Retinal pigment epithelial cell (primary cell): Measurements from ENCODE around the gene FAF1.

Experiments
- DNase-seq: peaks from one replicate; pipeline ENCODE4 v3.0.0-alpha.2; 2010; ENCODE audit warnings: low read depth
- H3K4me3 ChIP-seq: 2 replicates; pipeline ENCODE4 v1.5.1; 2011; ENCODE audit warnings: mild to moderate bottlenecking, low read length, control low read depth, moderate library complexity
- TF ChIP-seq, protein P1 (sequence below): conservative IDR thresholded peaks from 2 replicates; pipeline ENCODE4 v1.5.1; 2011; ENCODE audit warnings: low read depth, low read length, control low read depth, inconsistent platforms

FAF1 gene

DNA sequence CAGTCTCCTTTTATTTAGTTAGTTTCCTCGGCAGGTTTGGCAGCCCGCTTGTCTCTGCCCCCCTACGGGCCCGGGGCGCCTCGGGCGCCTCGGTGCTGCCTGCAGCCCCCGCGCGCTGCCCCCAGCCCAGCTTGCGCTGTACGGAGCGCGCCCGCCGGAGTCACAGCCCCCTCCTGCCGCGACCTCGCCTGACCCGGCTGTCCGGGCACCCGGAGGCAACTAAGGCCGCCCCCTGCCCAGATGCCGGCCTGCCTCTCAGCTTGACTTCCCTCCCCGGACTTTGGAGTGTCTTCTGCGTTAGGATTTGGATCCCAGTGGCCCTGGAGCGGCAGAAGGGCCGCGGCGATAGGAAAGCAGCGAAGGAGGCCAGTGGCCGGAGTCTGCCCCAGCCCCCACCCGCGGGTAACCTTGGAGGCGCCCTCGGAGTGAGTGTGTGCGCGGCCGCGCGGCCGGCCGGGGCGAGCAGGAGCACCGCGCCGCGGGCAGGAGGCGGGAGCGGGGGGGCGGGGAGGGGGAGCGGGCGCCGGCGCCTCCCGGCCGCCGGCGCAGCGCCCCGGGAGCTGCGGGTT is 17.6 kb upstream of the FAF1 start:
- DNase-seq = no peak
- peak overlapping the region; percentile 74 for H3K4me3 ChIP-seq
- TF ChIP-seq, protein P1, sequence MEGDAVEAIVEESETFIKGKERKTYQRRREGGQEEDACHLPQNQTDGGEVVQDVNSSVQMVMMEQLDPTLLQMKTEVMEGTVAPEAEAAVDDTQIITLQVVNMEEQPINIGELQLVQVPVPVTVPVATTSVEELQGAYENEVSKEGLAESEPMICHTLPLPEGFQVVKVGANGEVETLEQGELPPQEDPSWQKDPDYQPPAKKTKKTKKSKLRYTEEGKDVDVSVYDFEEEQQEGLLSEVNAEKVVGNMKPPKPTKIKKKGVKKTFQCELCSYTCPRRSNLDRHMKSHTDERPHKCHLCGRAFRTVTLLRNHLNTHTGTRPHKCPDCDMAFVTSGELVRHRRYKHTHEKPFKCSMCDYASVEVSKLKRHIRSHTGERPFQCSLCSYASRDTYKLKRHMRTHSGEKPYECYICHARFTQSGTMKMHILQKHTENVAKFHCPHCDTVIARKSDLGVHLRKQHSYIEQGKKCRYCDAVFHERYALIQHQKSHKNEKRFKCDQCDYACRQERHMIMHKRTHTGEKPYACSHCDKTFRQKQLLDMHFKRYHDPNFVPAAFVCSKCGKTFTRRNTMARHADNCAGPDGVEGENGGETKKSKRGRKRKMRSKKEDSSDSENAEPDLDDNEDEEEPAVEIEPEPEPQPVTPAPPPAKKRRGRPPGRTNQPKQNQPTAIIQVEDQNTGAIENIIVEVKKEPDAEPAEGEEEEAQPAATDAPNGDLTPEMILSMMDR = no peak

GRCh38 chr1:50976890-50977574 is 17.0 kb upstream of the FAF1 start:
- no peak for DNase-seq
- TF ChIP-seq, protein P1 = no peak
- H3K4me3 ChIP-seq = peak overlapping the region; percentile 74

DNA sequence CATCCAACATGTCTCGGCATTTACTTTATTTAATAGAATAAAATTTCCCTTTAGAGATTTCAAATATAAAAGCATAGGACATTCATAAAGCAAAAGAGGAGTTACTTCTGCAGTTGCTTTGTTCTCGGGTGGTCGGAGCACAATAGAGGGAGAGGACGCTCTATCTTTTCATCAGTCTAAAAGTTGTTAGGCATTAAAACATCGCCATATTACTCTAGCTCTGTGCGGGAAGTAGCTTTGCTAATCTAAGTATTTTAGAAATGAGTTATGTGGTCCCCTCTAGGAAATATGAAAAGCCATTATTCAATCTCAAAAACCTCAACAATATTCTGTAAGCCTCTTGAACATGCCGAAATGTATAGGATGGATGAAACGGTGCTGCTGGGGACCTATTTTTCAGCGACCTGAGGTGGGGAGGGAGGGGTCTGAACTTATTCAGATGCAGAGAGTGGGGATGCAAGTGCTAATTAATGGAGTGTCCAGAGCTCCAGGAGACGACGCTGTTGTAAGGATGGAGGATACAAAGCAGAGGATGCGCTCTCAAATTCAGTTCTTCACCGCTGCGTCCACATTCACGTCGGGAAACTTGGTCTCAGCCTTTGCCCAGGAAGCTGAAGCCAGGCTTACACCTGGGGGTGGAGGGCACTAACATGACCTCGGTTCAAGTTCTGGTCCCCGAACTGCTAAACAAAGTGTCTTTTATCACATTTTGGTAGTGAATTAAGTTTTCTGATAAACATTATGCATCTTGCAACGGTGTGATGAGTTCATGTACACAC is 16.2 kb upstream of the FAF1 start:
- DNase-seq = no peak
- TF ChIP-seq, protein P1 = no peak
- peak overlapping the region; percentile 74 for H3K4me3 ChIP-seq

DNA sequence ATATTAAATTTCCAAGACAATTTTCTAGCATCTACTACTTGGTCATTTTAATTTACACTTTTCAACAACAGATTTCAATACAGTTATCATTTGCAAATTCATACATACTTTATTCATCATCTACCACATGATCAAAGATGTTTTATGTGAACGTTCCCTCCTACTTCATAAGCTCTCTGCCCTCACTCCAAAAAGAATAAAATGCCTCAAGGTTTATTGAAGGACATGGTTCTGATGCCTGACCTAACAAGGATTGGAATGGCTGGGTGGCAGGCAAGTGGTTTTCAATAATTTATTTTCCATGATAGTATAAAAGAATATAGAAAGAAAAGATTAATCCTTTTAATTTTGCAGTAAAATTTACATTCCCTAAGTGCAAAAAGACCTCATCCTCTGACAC is 15.4 kb upstream of the FAF1 start:
- DNase-seq = no peak
- TF ChIP-seq, protein P1 = no peak
- no peak overlapping the region for H3K4me3 ChIP-seq

DNA sequence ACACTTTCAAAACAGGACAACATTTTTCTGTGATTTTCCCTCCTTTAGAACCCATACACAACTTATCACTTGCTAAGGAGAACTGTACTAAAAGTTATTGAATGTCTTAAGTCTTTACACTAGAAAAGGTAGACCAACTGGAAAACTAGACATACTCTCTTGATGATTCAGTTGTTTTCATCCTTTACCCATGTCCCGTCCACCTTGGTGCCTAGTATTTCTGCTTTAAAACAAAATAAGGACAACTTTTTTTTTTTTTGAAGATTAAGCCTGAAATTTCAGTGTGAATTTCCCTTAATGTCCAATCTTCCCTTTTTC is 14.5 kb upstream of the FAF1 start:
- TF ChIP-seq, protein P1 = no peak
- DNase-seq = no peak
- H3K4me3 ChIP-seq = no peak overlapping the region

DNA sequence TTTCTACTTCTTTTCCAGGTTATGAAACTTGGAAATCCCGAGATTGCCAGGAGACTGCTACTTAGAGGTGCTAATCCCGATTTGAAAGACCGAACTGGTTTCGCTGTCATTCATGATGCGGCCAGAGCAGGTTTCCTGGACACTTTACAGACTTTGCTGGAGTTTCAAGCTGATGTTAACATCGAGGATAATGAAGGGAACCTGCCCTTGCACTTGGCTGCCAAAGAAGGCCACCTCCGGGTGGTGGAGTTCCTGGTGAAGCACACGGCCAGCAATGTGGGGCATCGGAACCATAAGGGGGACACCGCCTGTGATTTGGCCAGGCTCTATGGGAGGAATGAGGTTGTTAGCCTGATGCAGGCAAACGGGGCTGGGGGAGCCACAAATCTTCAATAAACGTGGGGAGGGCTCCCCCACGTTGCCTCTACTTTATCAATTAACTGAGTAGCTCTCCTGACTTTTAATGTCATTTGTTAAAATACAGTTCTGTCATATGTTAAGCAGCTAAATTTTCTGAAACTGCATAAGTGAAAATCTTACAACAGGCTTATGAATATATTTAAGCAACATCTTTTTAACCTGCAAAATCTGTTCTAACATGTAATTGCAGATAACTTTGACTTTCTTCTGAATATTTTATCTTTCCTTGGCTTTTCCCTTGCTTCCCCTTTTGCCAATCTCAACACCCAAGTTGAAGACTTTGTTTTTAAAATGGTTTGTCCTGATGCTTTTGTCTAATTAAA is 14.0 kb upstream of the FAF1 start:
- TF ChIP-seq, protein P1 = no peak
- no peak overlapping the region for H3K4me3 ChIP-seq

More for the DNA sequence above, 14.0 kb upstream of the FAF1 start:
- no peak for DNase-seq
